ENCODE data around the gene STARD9.
"Not testable (repeated sequence)": the region's sequence is repeated elsewhere in the genome, so short reads cannot be mapped to it uniquely, and the experiment has no call there.

Gene STARD9

GRCh38 chr15:42591238-42591934 is 16.0 kb downstream of the STARD9 start:
- FAIRE-seq, result peak; percentile 61

GRCh38 chr15:42592716-42593115 is 17.3 kb downstream of the STARD9 start:
- no peak for FAIRE-seq

- no peak for FAIRE-seq
Observed at GRCh38 chr15:42593143-42593542, 17.7 kb downstream of the STARD9 start.

- FAIRE-seq, result no peak
Observed at GRCh38 chr15:42594095-42594494, 18.7 kb downstream of the STARD9 start.

GRCh38 chr15:42595626-42596240 is 20.3 kb downstream of the STARD9 start:
- FAIRE-seq, result no peak

- FAIRE-seq, result not testable (repeated sequence)
Observed at GRCh38 chr15:42601316-42601715, 25.9 kb downstream of the STARD9 start.

GRCh38 chr15:42602501-42602900 is 27.1 kb downstream of the STARD9 start:
- no peak for FAIRE-seq

GRCh38 chr15:42603978-42604377 is 28.6 kb downstream of the STARD9 start:
- FAIRE-seq, result no peak

- no peak for FAIRE-seq
Observed at GRCh38 chr15:42604894-42605744, 29.7 kb downstream of the STARD9 start.

GRCh38 chr15:42605796-42606195 is 30.4 kb downstream of the STARD9 start:
- FAIRE-seq, result no peak

- FAIRE-seq, result no peak
Observed at GRCh38 chr15:42608110-42608531, 32.7 kb downstream of the STARD9 start.

GRCh38 chr15:42608752-42609488 is 33.5 kb downstream of the STARD9 start:
- FAIRE-seq, result no peak

GRCh38 chr15:42611532-42611931 is 36.1 kb downstream of the STARD9 start:
- no peak for FAIRE-seq

GRCh38 chr15:42612367-42612912 is 37.0 kb downstream of the STARD9 start:
- FAIRE-seq, result no peak

- FAIRE-seq, result no peak
Observed at GRCh38 chr15:42616107-42616506, 40.7 kb downstream of the STARD9 start.

GRCh38 chr15:42619656-42620371 is 44.4 kb downstream of the STARD9 start:
- no peak for FAIRE-seq

- no peak for FAIRE-seq
Observed at GRCh38 chr15:42621386-42621785, 46.0 kb downstream of the STARD9 start.

GRCh38 chr15:42621996-42622925 is 46.9 kb downstream of the STARD9 start:
- FAIRE-seq, result no peak

GRCh38 chr15:42623951-42624350 is 48.5 kb downstream of the STARD9 start:
- no peak for FAIRE-seq

GRCh38 chr15:42627485-42627884 is 52.1 kb downstream of the STARD9 start:
- no peak for FAIRE-seq

GRCh38 chr15:42628761-42629160 is 53.4 kb downstream of the STARD9 start:
- no peak for FAIRE-seq
